ENCODE measurements around the gene CMTM4.

Gene CMTM4

DNA sequence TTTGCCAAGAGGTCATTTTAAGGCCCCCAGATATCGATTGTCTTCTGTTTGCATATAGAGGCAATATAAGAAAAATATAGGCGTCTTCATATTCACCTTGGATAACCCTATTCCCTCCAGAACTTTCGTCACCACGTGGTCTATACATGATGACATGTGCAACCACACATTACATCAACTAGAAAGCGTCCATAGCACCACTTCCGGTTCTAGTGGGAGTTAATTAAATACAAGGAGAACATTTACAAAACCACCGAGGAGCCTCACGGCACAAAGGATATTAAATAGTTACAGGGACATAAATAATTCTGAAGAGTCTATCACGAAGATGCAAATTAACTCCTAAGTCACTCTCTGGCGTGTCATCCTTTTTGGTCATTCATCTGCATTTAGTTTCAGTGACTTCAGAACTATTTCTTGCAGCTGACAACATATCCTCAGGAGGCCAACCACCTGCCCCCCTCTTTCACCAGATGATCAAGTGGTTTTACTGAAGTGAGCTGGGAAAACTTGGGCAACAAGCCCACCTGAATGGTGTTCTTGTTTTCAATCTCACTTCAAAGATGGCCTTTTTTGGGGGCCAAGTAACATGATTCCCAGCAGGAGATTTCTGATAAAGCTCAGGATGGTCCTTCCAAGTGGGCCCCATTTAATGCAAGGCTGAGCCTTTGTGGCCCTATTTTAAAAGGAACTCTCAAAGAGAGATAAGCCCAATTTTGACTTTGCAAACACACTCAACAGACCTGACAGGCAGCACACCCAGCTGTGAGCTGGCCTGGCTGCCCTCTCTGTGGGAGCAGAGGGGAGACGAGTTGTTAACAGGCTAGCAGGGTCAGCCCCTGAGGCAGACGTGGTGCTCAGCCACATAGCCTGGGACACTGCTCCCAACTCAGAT, 76.8 kb downstream of the CMTM4 start:
- no peaks in the 10 kb centered on the region; the same call in none of the 2 replicates for H3K27me3 ChIP-seq (replicated peaks; ENCODE audit: control insufficient read depth, insufficient read depth, low read length)
- no peaks in the 10 kb centered on the region for H3K36me3 ChIP-seq (ENCODE audit: control insufficient read depth, insufficient read depth, low read length)
- DNase-seq (ENCODE audit: extremely low read depth, insufficient read length), result peak; percentile 50
- TF ChIP-seq, protein P1, sequence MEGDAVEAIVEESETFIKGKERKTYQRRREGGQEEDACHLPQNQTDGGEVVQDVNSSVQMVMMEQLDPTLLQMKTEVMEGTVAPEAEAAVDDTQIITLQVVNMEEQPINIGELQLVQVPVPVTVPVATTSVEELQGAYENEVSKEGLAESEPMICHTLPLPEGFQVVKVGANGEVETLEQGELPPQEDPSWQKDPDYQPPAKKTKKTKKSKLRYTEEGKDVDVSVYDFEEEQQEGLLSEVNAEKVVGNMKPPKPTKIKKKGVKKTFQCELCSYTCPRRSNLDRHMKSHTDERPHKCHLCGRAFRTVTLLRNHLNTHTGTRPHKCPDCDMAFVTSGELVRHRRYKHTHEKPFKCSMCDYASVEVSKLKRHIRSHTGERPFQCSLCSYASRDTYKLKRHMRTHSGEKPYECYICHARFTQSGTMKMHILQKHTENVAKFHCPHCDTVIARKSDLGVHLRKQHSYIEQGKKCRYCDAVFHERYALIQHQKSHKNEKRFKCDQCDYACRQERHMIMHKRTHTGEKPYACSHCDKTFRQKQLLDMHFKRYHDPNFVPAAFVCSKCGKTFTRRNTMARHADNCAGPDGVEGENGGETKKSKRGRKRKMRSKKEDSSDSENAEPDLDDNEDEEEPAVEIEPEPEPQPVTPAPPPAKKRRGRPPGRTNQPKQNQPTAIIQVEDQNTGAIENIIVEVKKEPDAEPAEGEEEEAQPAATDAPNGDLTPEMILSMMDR (IDR thresholded peaks at IDR 0.05; ENCODE audit: insufficient read depth, low read length, poor library complexity, severe bottlenecking), result no peak
- H3K4me3 ChIP-seq (replicated peaks; ENCODE audit: low read depth, low read length), result no peak overlapping the region

GRCh38 chr16:66618588-66619375, 77.8 kb downstream of the CMTM4 start:
- Histone ChIP-seq H3K36me3 (ENCODE audit: control insufficient read depth, insufficient read depth, low read length) (no peaks in the 10 kb centered on the region), H3K27me3 (replicated peaks; ENCODE audit: control insufficient read depth, insufficient read depth, low read length) (no peaks in the 10 kb centered on the region; the same call in none of the 2 replicates), H3K4me3 (replicated peaks; ENCODE audit: low read depth, low read length) (no peak overlapping the region)
- no peak for DNase-seq (ENCODE audit: extremely low read depth, insufficient read length)
- TF ChIP-seq, protein P1 (IDR thresholded peaks at IDR 0.05; ENCODE audit: insufficient read depth, low read length, poor library complexity, severe bottlenecking), result no peak

GRCh38 chr16:66617728-66618127, 78.8 kb downstream of the CMTM4 start:
- H3K36me3 ChIP-seq (ENCODE audit: control insufficient read depth, insufficient read depth, low read length), result peaks cover under 1% of the 10 kb centered on the region; the same call in 1 of the 2 replicates
- no peak for DNase-seq (ENCODE audit: extremely low read depth, insufficient read length)
- TF ChIP-seq, protein P1 (IDR thresholded peaks at IDR 0.05; ENCODE audit: insufficient read depth, low read length, poor library complexity, severe bottlenecking), result no peak
- H3K4me3 ChIP-seq (replicated peaks; ENCODE audit: low read depth, low read length), result no peak overlapping the region
- H3K27me3 ChIP-seq (replicated peaks; ENCODE audit: control insufficient read depth, insufficient read depth, low read length), result no peaks in the 10 kb centered on the region; the same call in none of the 2 replicates

GRCh38 chr16:66617010-66617434, 79.5 kb downstream of the CMTM4 start:
- no peak overlapping the region for H3K4me3 ChIP-seq (replicated peaks; ENCODE audit: low read depth, low read length)
- H3K27me3 ChIP-seq (replicated peaks; ENCODE audit: control insufficient read depth, insufficient read depth, low read length), result no peaks in the 10 kb centered on the region; the same call in none of the 2 replicates
- TF ChIP-seq, protein P1 (IDR thresholded peaks at IDR 0.05; ENCODE audit: insufficient read depth, low read length, poor library complexity, severe bottlenecking), result no peak
- peaks cover 2% of the 10 kb centered on the region; the same call in 1 of the 2 replicates for H3K36me3 ChIP-seq (ENCODE audit: control insufficient read depth, insufficient read depth, low read length)
- DNase-seq (ENCODE audit: extremely low read depth, insufficient read length), result no peak

DNA sequence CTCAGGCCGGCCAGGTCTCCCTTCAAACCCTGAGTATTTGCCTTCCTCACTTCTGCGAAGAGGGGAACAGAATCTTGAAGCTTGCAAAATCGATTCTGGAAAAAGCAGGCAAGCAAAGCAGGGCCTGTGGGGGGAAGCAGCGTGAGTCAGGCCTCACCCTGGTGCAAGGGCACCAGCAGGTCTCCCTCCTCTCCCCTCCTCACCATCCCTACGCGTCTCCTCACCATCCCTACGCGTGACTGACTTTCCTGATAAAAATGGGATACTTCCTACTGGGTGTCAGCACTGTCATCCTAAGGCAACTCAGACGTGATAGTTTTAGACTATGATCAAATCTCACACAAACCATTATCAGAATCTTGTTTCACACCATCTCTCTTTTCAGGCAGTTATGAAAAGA, 80.0 kb downstream of the CMTM4 start:
- no peak overlapping the region for H3K4me3 ChIP-seq (replicated peaks; ENCODE audit: low read depth, low read length)
- H3K36me3 ChIP-seq (ENCODE audit: control insufficient read depth, insufficient read depth, low read length), result peaks cover 2% of the 10 kb centered on the region; the same call in 1 of the 2 replicates
- TF ChIP-seq, protein P1 (IDR thresholded peaks at IDR 0.05; ENCODE audit: insufficient read depth, low read length, poor library complexity, severe bottlenecking), result no peak
- no peak for DNase-seq (ENCODE audit: extremely low read depth, insufficient read length)
- no peaks in the 10 kb centered on the region; the same call in none of the 2 replicates for H3K27me3 ChIP-seq (replicated peaks; ENCODE audit: control insufficient read depth, insufficient read depth, low read length)

All from GM06990 (cell line).